ENCODE data around the gene ARHGAP10.
A peak's percentile ranks its signal among the peaks of the same experiment; 100 is the strongest.

ARHGAP10 gene

GRCh38 chr4:147731580-147732517, at the start of gene ARHGAP10:
Gene ARHGAP10 (plus strand): TSS chr4:147732088. CDS start chr4:147732302, 214 bp downstream.
- DNase-seq = peak; percentile 76

GRCh38 chr4:147682755-147683154, 49.1 kb upstream of the ARHGAP10 start:
- DNase-seq = no peak

GRCh38 chr4:147683188-147683591, 48.7 kb upstream of the ARHGAP10 start:
- peak; percentile 8 for DNase-seq

- DNase-seq = peak; percentile 89
These were observed 47.9 kb upstream of the ARHGAP10 start, which contains the start of gene PRMT9 for GRCh38 chr4:147683717-147684700. Gene PRMT9 (minus strand): TSS chr4:147684163. CDS start chr4:147683987, 176 bp downstream.

GRCh38 chr4:147689067-147689466, 42.8 kb upstream of the ARHGAP10 start:
- no peak for DNase-seq

GRCh38 chr4:147691820-147692219, 40.1 kb upstream of the ARHGAP10 start:
- no peak for DNase-seq

- DNase-seq = no peak
These were observed 38.7 kb upstream of the ARHGAP10 start for GRCh38 chr4:147693218-147693617.

GRCh38 chr4:147696866-147697265, 35.0 kb upstream of the ARHGAP10 start:
- no peak for DNase-seq

GRCh38 chr4:147704846-147705245, 27.0 kb upstream of the ARHGAP10 start:
- DNase-seq = no peak

- peak; percentile 25 for DNase-seq
These were observed 23.8 kb upstream of the ARHGAP10 start for GRCh38 chr4:147707892-147708672.

- no peak for DNase-seq
These were observed 21.9 kb upstream of the ARHGAP10 start for GRCh38 chr4:147709999-147710398.

- no peak for DNase-seq
These were observed 17.1 kb upstream of the ARHGAP10 start for GRCh38 chr4:147714575-147715401.

- no peak for DNase-seq
These were observed 14.0 kb upstream of the ARHGAP10 start for GRCh38 chr4:147717878-147718277.

GRCh38 chr4:147723326-147723725, 8.6 kb upstream of the ARHGAP10 start:
- DNase-seq = no peak

- no peak for DNase-seq
These were observed 7.3 kb upstream of the ARHGAP10 start for GRCh38 chr4:147724468-147725201.

GRCh38 chr4:147725673-147726072, 6.2 kb upstream of the ARHGAP10 start:
- no peak for DNase-seq

GRCh38 chr4:147727476-147728028, 4.3 kb upstream of the ARHGAP10 start:
- DNase-seq = no peak

GRCh38 chr4:147730333-147730732, 1.6 kb upstream of the ARHGAP10 start:
- no peak for DNase-seq

- DNase-seq = no peak
These were observed 789 bp downstream of the ARHGAP10 start for GRCh38 chr4:147732518-147733235.

Data from stimulated activated CD4-positive, alpha-beta T cell treated with anti-CD3 and anti-CD28 coated beads, Interleukin-4, amount 100 ng/mL, for 1 hour (primary cell).